Measurements from ENCODE around the gene TCFL5. TPM values are rescaled to one million over a fixed set of nuclear protein-coding genes. Genes with fewer than 3 reads are reported as not detected.
"Not testable (repeated sequence)": the region's sequence is repeated elsewhere in the genome, so short reads cannot be mapped to it uniquely, and the experiment has no call there.

Gene TCFL5
- polyA plus RNA-seq, 4 donors: 12.7 to 13.4 (median 13.0) TPM

- DNase-seq (ENCODE audit: low read depth in 4 of 4, low spot score in 3 of 4): no peak
These were observed 3.4 kb downstream of the TCFL5 start for GRCh38 chr20:62858058-62858830.

DNA sequence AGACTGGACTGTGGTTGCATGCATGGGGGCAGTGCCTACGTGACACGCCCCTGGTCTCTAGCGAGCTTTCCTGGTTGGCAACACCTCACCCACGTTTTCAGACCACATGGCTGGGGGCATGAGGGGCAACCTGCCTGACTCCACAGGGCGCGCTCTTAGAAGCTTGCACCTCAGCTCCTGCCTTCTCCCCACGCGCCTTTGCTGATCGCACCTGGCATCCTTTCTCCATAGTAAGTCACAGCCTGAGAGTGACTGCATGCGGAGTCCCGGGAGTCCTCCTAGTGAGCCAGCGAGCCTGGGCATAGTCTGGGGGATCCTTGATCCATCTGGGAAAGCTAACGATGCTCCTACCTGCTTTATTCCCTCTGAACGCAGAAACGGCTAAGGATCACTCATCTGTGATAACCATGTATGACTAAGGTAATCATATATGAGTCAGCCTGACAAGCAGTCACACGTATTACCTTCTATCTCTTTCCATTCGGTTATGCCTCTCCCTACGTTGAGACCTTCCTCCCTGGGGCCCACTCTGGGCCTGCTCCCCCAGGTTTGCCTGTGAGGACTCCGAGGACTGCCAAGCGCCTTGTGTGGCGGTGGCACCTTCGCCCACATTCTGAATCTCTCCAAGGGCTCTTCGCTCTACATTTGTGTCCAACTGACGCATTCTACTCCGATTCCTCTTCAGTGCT lies 4.5 kb downstream of the TCFL5 start:
- DNase-seq (ENCODE audit: low read depth in 4 of 4, low spot score in 3 of 4): no peak

DNA sequence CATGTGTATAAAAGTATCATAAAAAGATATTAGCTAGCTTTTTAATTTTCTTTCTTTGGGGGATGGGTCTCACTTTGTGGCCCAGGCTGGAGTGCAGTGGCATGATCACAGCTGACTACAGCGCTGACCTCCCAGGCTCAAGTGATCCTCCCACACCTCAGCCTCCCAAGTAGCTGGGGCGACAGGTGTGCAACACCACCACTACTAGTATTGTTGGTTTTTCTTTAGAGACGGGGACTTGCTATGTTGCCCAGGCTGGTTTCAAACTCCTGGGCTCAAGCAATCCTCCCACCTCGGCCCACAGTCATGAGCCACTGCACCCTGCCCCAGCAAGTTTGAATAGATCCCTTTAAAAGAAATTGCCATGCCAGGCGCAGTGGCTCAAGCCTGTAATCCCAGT lies 6.5 kb downstream of the TCFL5 start:
- DNase-seq (ENCODE audit: low read depth in 4 of 4, low spot score in 3 of 4): no peak

- DNase-seq (ENCODE audit: low read depth in 4 of 4, low spot score in 3 of 4): no peak
These were observed 7.5 kb downstream of the TCFL5 start for GRCh38 chr20:62854121-62854520.

DNA sequence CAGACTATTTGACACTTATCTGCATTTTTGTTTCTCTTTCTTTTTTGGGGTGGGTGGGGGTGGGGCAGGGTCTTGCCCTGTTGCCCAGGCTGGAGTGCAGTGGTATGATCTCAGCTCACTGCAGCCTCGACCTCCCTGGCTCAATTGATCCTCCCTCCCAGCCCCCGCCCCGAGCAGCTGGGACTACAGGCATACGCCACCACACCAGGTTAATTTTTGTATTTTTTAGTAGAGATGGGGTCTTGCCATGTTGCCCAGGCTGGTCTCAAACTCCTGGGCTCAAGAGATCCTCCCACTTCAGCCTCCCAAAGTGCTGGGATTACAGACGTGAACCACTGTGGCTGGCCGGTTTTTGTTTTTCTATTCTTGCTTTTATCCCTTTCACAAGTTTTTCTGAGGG lies 8.3 kb downstream of the TCFL5 start:
- not testable (repeated sequence) for DNase-seq (ENCODE audit: low read depth in 4 of 4, low spot score in 3 of 4)

GRCh38 chr20:62852841-62853240 lies 8.8 kb downstream of the TCFL5 start:
- DNase-seq (ENCODE audit: low read depth in 4 of 4, low spot score in 3 of 4): no peak

DNA sequence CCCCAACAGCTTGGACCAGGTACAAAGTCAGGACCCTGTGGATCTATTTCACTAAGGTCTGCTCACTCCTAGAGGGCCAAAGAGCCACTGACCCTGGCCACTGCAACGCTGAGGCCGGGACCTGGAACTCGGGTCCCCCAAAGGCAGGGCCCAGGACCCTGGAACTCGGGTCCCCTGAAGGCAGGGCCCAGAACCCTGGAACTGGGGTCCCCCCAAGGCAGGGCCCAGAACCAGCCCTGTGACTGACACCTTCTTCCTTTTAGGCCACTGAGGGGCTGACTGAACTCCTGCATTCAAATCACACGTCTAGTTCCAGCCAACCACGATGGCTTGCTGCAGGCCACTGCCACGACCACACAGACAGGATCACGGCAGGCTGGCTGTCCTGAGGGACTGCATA lies 9.4 kb downstream of the TCFL5 start:
- DNase-seq (ENCODE audit: low read depth in 4 of 4, low spot score in 3 of 4): no peak

GRCh38 chr20:62850333-62850974 lies 11.2 kb downstream of the TCFL5 start:
- DNase-seq (ENCODE audit: low read depth in 4 of 4, low spot score in 3 of 4): no peak

DNA sequence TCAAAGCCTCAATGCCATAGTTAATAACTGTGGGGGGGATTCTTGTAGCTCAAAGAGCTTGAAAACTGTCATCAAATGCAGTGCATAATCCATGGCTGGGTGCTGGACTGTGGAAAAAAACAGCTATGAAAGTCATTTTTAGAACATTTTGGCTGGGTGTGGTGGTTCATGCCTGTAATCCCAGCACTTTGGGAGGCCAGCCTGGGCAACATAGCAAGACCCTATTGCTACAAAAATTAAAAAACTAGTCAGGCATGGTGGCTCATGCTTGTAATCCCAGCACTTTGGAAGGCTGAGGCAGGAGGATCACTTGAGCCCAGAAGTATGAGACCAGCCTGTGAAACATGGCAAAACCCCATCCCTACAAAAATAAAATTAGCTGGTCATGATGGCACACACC lies 12.2 kb downstream of the TCFL5 start:
- DNase-seq (ENCODE audit: low read depth in 4 of 4, low spot score in 3 of 4): no peak

DNA sequence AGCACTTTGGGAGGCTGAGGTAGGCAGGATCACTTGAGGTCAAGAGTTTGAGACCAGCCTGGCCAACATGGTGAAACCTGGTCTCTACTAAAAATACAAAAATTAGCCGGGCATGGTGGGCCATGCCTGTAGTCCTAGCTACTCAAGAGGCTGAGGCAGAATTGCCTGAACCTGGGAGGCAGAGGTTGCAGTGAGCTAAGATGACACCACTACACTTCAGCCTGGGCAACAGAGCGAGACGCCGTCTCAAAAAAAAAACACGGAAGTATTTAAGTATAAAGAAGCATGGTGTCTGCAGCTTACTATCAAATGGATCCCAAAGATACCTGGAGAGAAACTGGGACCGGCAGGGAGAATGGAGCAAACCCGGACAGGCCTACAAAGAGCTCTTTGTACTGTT lies 12.7 kb downstream of the TCFL5 start:
- not testable (repeated sequence) for DNase-seq (ENCODE audit: low read depth in 4 of 4, low spot score in 3 of 4)

DNA sequence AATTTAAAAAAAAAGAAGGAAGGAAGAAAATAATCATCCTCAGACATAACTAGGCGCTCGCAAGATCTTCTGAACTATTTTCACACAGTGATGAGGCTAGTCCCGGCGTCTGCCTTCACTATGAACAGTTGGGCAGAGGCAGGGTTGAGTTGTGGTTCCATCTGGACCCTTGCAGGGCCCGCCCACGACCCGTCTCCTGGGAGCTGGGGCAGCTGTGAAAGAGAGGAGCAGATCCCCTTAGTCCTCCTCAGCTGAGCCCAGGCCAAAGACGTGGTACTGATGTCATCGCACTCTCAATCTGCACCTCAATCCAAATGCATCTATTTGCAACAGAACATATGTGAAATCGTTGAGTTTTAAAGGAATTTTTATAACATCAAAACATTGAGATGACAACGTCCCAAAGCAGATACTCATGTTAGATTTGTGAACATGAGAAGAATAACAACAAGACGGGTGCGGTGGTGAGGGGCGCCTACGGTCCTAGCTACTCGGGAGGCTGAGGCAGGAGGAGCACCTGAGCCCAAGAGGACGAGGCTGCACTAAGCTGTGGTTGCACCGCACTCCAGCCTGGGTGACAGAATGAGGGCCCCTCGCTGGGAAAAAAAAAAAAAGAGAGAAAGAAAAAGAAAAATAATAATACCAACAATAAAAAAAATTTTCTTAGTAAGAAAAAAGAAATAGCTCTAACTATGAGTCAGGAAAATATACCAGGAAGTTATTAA lies 15.3 kb downstream of the TCFL5 start:
- DNase-seq (ENCODE audit: low read depth in 4 of 4, low spot score in 3 of 4): no peak

DNA sequence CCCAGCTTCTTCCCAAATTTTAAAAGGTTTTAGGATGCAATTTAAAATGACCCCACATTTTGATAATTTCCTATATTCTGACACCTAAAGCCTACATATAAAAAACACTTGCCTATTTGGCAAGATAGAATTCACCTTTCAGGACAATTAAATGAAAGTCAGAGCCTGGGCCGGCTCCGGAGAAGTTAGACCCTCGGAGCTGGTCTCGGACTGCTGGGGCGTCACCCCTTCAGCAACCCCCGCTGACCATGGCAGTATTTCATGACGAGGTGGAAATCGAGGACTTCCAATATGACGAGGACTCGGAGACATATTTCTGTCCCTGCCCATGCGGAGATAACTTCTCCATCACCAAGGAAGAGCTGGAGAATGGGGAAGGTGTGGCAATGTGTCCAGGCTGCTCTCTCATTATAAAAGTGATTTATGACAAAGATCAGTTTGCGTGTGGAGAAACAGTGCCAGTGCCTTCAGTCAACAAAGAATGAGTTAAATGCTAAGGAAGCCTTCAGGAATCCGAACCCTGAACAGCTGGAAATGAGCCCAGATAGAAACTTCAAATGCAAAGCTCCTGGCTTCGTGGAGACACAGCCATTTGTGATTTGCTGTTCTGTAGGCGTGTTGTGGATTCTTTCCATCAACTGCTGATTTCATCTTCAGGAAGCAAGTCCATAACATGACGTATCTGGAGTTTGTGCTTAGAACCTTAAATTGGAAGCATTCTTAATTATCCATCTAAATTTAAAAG lies 16.0 kb downstream of the TCFL5 start:
- DNase-seq (ENCODE audit: low read depth in 4 of 4, low spot score in 3 of 4): no peak

DNA sequence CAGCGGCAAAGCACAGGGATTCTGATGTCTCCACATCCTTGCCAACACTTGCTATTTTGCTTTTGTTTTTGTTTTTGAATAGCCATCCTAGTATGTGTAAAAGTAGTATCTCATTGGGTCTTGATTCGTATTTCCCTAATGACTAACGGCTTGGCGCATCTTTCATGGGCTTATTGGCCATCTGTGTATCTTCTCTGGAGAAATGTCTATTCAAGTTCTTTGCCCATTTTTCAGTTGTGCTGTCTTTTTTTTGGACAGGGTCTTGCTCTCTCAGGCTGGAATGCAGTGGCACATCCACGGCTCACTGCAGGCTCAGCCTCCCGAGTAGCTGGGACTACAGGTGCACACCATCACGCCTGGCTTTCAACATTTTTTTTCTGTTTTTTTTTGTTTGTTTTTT lies 17.4 kb downstream of the TCFL5 start:
- no peak for DNase-seq (ENCODE audit: low read depth in 4 of 4, low spot score in 3 of 4)

DNA sequence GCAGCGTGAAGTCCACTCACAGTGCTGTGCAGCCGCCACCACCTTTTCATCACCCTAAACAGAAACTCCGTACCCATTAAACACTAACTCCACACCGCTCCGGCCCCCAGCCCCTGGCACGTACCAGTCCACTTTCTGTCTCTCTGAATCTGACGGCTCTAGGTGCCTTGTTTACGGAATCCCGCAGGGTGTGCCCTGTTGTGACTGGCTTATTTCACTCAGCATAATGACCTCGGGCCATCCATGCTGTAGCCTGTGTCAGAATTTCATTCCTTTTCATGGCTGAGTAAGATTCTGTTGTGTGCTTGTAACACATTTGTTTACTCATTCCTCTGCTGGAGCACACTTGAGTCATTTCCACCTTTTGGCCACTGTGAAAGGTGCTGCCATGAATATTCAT lies 18.0 kb downstream of the TCFL5 start:
- DNase-seq (ENCODE audit: low read depth in 4 of 4, low spot score in 3 of 4): no peak

DNA sequence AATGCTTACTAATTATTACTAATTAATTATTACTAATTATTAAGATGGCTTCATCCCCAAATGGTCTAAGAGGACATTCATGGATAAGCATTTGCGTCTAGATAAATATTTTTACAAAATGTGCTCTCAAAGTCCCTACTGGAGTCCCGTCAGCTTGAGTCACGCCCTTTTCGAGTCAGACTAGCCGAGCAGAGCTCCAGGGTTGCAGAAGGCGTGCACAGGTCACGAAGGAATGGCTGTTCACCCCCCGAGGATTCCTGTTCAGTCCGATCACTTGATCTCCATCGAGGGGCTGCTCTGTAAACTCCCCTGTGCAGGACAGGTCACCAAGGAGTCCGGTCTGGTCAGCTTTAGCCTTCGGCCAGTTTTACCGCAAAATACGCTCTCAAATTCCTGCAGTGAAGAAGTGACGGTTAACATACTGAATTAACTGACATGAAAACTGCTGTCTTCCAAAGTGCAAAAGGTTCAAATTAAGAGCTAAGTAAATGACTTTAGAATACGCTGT lies 19.9 kb downstream of the TCFL5 start:
- DNase-seq (ENCODE audit: low read depth in 4 of 4, low spot score in 3 of 4): no peak

GRCh38 chr20:62840244-62841197 lies 21.1 kb downstream of the TCFL5 start:
- DNase-seq (ENCODE audit: low read depth in 4 of 4, low spot score in 3 of 4): no peak

- no peak for DNase-seq (ENCODE audit: low read depth in 4 of 4, low spot score in 3 of 4)
These were observed 21.8 kb downstream of the TCFL5 start for GRCh38 chr20:62839816-62840215.

DNA sequence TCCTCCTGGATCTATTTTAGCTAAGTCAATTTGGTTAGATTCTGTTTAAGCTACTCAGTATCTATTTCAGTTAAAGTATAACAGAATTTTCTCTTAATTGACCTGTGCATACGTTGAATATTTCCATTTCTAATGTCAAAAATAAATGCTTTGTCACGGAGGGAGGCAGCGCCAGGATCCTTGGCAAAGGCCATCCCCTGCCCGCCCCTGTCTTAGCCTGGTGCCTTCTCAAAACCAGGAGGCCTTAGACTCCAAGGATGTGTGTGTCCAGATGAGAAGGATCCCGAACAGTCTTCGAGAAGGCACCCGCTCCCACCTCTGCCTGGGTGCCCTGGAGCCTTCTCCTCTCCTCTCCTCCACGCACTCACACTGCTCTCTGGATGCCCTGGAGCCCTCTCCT lies 22.4 kb downstream of the TCFL5 start:
- no peak for DNase-seq (ENCODE audit: low read depth in 4 of 4, low spot score in 3 of 4)

Data from right renal pelvis (tissue), 4 donors.